SU-DHL-6 (cell line): Measurements from ENCODE around the gene NENF.

ENCODE experiments used
- CTCF ChIP-seq: fragments of 200-600 bp; sonication (generic); IDR thresholded peaks from one replicate; pipeline ENCODE4 v1.5.1; 2017; ENCODE audit warnings: antibody characterized with exemption, mild to moderate bottlenecking, low read length, moderate library complexity; ENCODE audit not compliant: insufficient read depth, poor library complexity, severe bottlenecking
- EZH2phosphoT487 ChIP-seq: fragments of 200-600 bp; sonication (generic), shearing (Covaris generic); conservative IDR thresholded peaks from 2 replicates; pipeline ENCODE4 v1.6.1; 2018; ENCODE audit warnings: mild to moderate bottlenecking, antibody characterized with exemption, low read length, moderate library complexity, mixed read lengths

GRCh38 chr1:212432272-212432660 is 454 bp upstream of the NENF start:
- TF ChIP-seq CTCF (no peak), EZH2phosphoT487 (no peak)
